Suprapubic skin (tissue), 3 donors: ENCODE data around the gene GOLGA5.

Source experiments
- CTCF ChIP-seq, 2 donors: fragments of 200-600 bp in 1 of 2; fragments of 450-650 bp in 1 of 2; sonication (generic) in 1 of 2; IDR thresholded peaks; one replicate each; pipeline ENCODE4 v1.5.1; 2016 to 2019; ENCODE audit warnings: antibody characterized with exemption in 2 of 2, mild to moderate bottlenecking in 1 of 2, moderate library complexity in 1 of 2
- EP300 ChIP-seq: sonication (generic); formaldehyde crosslinking; IDR thresholded peaks from one replicate; pipeline ENCODE4 v1.6.1; 2017; ENCODE audit warnings: antibody characterized with exemption

- TF ChIP-seq CTCF (IDR thresholded peaks at IDR 0.05) (no peak), EP300 (no peak)
Measured at GRCh38 chr14:92802678-92803077, 8.6 kb downstream of the GOLGA5 start.
